Neural progenitor cell (in vitro differentiated cells): Measurements from ENCODE around the gene NUP62CL. TPM values are rescaled to one million over a fixed set of nuclear protein-coding genes. Genes with fewer than 3 reads are reported as not detected.
"Not testable (repeated sequence)": the region's sequence is repeated elsewhere in the genome, so short reads cannot be mapped to it uniquely, and the experiment has no call there.

ENCODE experiments used
- DNase-seq: peaks from one replicate; pipeline ENCODE4 v3.0.0-alpha.2; 2016; ENCODE audit warnings: low spot score
- H2AFZ ChIP-seq: fragments of 200-600 bp; sonication (generic); replicated peaks from 2 replicates; pipeline ENCODE4 v1.6.1; 2016; ENCODE audit warnings: antibody characterized with exemption
- H3F3A ChIP-seq: fragments of 200-600 bp; sonication (generic); 2 replicates; pipeline ENCODE4 v1.6.1; 2016; ENCODE audit warnings: antibody characterized with exemption, low read depth
- H3K27ac ChIP-seq: fragments of 200-600 bp; sonication (generic); 2 replicates; pipeline ENCODE4 v1.5.1; 2016; ENCODE audit warnings: mild to moderate bottlenecking
- H3K27me3 ChIP-seq: fragments of 200-600 bp; sonication (generic); 2 replicates; pipeline ENCODE4 v1.6.1; 2016; ENCODE audit warnings: mild to moderate bottlenecking, moderate library complexity
- H3K36me3 ChIP-seq: fragments of 200-600 bp; sonication (generic); 2 replicates; pipeline ENCODE4 v1.5.1; 2016
- H3K4me1 ChIP-seq: fragments of 200-600 bp; sonication (generic); 2 replicates; pipeline ENCODE4 v1.6.1; 2016; ENCODE audit warnings: mixed run types
- H3K4me2 ChIP-seq: fragments of 200-600 bp; sonication (generic); 2 replicates; pipeline ENCODE4 v1.6.1; 2016
- H3K4me3 ChIP-seq: fragments of 200-600 bp; sonication (generic); 2 replicates; pipeline ENCODE4 v1.5.1; 2016
- H3K79me2 ChIP-seq: fragments of 200-600 bp; sonication (generic); 2 replicates; pipeline ENCODE4 v1.6.1; 2016; ENCODE audit warnings: low read depth
- H3K9ac ChIP-seq: fragments of 200-600 bp; sonication (generic); 2 replicates; pipeline ENCODE4 v1.6.1; 2016
- H3K9me3 ChIP-seq: fragments of 200-600 bp; sonication (generic); 2 replicates; pipeline ENCODE4 v1.5.1; 2016; ENCODE audit warnings: low read depth
- H4K20me1 ChIP-seq: fragments of 200-600 bp; sonication (generic); 2 replicates; pipeline ENCODE4 v1.6.1; 2016; ENCODE audit warnings: low read depth
- H3K27ac Mint-ChIP-seq: 3 replicates; pipeline ENCODE4 v1.8.0; 2021; ENCODE audit warnings: mixed read lengths
- H3K27me3 Mint-ChIP-seq: 2 replicates; pipeline ENCODE4 v1.8.0; 2022; ENCODE audit warnings: low read depth, mild to moderate bottlenecking, inconsistent platforms, moderate library complexity, mixed read lengths; ENCODE audit not compliant: insufficient read depth
- H3K36me3 Mint-ChIP-seq: 3 replicates; pipeline ENCODE4 v1.8.0; 2021; ENCODE audit warnings: mixed read lengths
- H3K4me1 Mint-ChIP-seq: 3 replicates; pipeline ENCODE4 v1.8.0; 2021; ENCODE audit warnings: mixed read lengths
- H3K4me3 Mint-ChIP-seq: 3 replicates; pipeline ENCODE4 v1.8.0; 2021; ENCODE audit warnings: mild to moderate bottlenecking, moderate library complexity, mixed read lengths
- H3K9me3 Mint-ChIP-seq: 3 replicates; pipeline ENCODE4 v1.8.0; 2020; ENCODE audit warnings: mixed read lengths
- CTCF ChIP-seq: fragments of 200-600 bp; sonication (generic); IDR thresholded peaks from 2 replicates; pipeline ENCODE4 v1.5.1; 2017; ENCODE audit warnings: antibody characterized with exemption, mild to moderate bottlenecking
- EZH2 ChIP-seq: fragments of 200-600 bp; sonication (generic); IDR thresholded peaks from 2 replicates; pipeline ENCODE4 v1.6.1; 2017; ENCODE audit warnings: antibody characterized with exemption, mild to moderate bottlenecking, moderate library complexity
- EZH2phosphoT487 ChIP-seq: fragments of 200-600 bp; sonication (generic); IDR thresholded peaks from 2 replicates; pipeline ENCODE4 v1.6.1; 2017; ENCODE audit warnings: antibody characterized with exemption
- total RNA-seq: library from RNA; depleted of rRNA; stranded (reverse); fragments of >200 nt; gene quantifications from 2 replicates; pipeline ENCODE4 v1.2.3, GENCODE V29; 2015; ENCODE audit warnings: low replicate concordance

NUP62CL gene
- total RNA-seq, 1 donor from 2014 or later: 16.9 TPM

DNA sequence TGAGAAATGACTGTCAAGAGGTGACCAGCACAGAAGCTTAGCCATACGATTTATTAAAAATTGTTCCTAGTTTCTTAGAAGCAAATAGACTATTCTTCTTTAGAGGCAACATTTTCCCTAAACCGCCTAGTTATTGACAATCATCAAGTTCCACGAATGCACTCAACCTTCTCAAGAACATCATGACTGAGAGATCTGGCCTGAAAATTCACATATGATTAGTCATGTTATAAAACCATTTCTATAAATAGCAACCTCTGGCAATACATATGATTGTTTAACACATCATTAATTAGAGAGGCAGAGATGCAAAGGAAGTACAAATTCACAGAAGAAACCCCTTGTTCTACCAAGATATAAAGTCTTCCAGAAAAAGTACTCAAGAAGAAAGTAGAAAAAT is 6.7 kb downstream of the NUP62CL start:
- DNase-seq: no peak
- no peaks in the 10 kb centered on the region for H3K9me3 ChIP-seq
- H3K79me2 ChIP-seq: no peaks in the 10 kb centered on the region
- H3K36me3 ChIP-seq: no peaks in the 10 kb centered on the region
- H3K9ac ChIP-seq: no peak overlapping the region
- no peak overlapping the region for H3K4me3 Mint-ChIP-seq
- no peaks in the 10 kb centered on the region for H3F3A ChIP-seq
- no peaks in the 10 kb centered on the region for H3K27me3 ChIP-seq
- H3K4me3 ChIP-seq: no peak overlapping the region
- H3K27ac Mint-ChIP-seq: no peak overlapping the region
- H2AFZ ChIP-seq: no peak overlapping the region
- peaks cover 1% of the 10 kb centered on the region for H3K36me3 Mint-ChIP-seq
- H3K4me1 Mint-ChIP-seq: peaks cover 4% of the 10 kb centered on the region
- H3K4me2 ChIP-seq: no peak overlapping the region
- no peaks in the 10 kb centered on the region for H3K4me1 ChIP-seq
- no peaks in the 10 kb centered on the region for H3K9me3 Mint-ChIP-seq
- H3K27ac ChIP-seq: no peak overlapping the region
- H4K20me1 ChIP-seq: no peaks in the 10 kb centered on the region
- no peak for TF ChIP-seq EZH2
- no peak for TF ChIP-seq CTCF
- TF ChIP-seq EZH2phosphoT487: no peak
- peaks cover 2% of the 10 kb centered on the region for H3K27me3 Mint-ChIP-seq

DNA sequence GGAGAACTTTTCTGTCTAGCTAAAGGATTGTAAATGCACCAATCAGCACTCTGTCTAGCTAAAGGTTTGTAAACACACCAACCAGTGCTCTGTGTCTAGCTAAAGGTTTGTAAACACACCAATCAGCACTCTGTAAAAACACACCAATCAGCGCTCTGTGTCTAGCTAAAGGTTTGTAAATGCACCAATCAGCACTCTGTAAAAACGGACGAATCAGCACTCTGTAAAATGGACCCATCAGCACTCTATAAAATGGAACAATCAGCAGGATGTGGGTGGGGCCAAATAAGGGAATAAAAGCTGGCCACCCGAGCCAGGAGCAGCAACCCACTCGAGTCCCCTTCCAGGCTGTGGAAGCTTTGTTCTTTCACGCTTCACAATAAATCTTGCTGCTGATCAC is 8.2 kb downstream of the NUP62CL start:
- H3K9me3 Mint-ChIP-seq, H4K20me1 ChIP-seq, H3K9ac ChIP-seq, H3K4me1 ChIP-seq, H3K36me3 ChIP-seq, H3K4me3 ChIP-seq, H3K27me3 ChIP-seq, H3K27me3 Mint-ChIP-seq, H3K4me1 Mint-ChIP-seq, DNase-seq, H3K79me2 ChIP-seq, H3K9me3 ChIP-seq, H3K4me3 Mint-ChIP-seq, H3F3A ChIP-seq, H3K36me3 Mint-ChIP-seq, H3K27ac Mint-ChIP-seq, H3K4me2 ChIP-seq, H3K27ac ChIP-seq, H2AFZ ChIP-seq: not testable (repeated sequence)

GRCh38 chrX:107197319-107197718 is 8.9 kb downstream of the NUP62CL start:
- Mint-ChIP-seq H3K36me3 (peaks cover 1% of the 10 kb centered on the region), H3K9me3 (no peaks in the 10 kb centered on the region), H3K4me1 (no peaks in the 10 kb centered on the region), H3K27me3 (peaks cover 2% of the 10 kb centered on the region), H3K27ac (no peak overlapping the region), H3K4me3 (no peak overlapping the region)
- Histone ChIP-seq H3K4me3 (no peak overlapping the region), H3K79me2 (no peaks in the 10 kb centered on the region), H3K9ac (no peak overlapping the region), H2AFZ (no peak overlapping the region), H3K27ac (no peak overlapping the region), H3K36me3 (no peaks in the 10 kb centered on the region), H3K9me3 (no peaks in the 10 kb centered on the region), H4K20me1 (no peaks in the 10 kb centered on the region), H3K27me3 (no peaks in the 10 kb centered on the region), H3K4me2 (no peak overlapping the region), H3K4me1 (no peaks in the 10 kb centered on the region), H3F3A (no peaks in the 10 kb centered on the region)
- no peak for DNase-seq
- TF ChIP-seq CTCF: no peak

DNA sequence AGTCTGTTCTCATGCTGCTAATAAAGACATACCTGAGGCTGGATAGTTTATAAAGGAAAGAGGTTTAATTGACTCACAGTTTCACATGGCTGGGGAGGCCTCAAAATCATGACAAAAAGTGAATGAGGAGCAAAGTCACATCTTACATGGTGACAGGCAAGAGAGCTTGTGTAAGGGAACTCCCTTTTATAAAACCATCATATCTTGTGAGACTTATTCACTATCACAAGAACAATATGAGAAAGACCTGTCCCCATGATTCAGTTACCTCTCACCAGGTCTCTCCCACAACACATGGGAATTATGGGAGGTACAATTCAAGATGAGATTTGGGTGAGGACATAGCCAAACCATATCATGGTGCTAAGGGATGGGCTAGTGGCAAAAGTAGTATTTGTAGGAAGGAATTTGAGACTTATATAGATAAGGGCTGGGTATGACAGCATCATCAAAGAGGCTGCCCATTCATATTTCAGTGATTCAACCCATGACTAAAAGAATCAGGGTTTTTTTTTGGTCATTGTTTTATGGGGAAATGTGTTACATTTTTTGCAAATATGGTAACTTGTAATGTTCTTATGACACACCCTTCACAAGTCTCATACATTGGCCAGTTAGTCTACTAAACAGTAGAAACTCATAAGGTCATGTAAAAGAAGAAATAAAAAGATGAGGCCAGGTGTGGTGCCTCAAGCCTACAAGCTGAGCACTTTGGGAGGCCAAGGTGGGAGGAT is 34.7 kb downstream of the NUP62CL start:
- H2AFZ ChIP-seq: no peak overlapping the region
- H3K4me1 ChIP-seq: no peaks in the 10 kb centered on the region
- no peaks in the 10 kb centered on the region for H3K36me3 Mint-ChIP-seq
- H3K27ac ChIP-seq: no peak overlapping the region
- TF ChIP-seq EZH2 (no peak), CTCF (no peak), EZH2phosphoT487 (no peak)
- H3K27ac Mint-ChIP-seq: no peak overlapping the region
- no peaks in the 10 kb centered on the region for H3K9me3 Mint-ChIP-seq
- H3F3A ChIP-seq: no peaks in the 10 kb centered on the region
- no peaks in the 10 kb centered on the region for H3K79me2 ChIP-seq
- H3K4me1 Mint-ChIP-seq: no peaks in the 10 kb centered on the region
- peaks cover 3% of the 10 kb centered on the region for H3K9me3 ChIP-seq
- H3K9ac ChIP-seq: no peak overlapping the region
- no peak for DNase-seq
- H3K27me3 Mint-ChIP-seq: no peaks in the 10 kb centered on the region
- H4K20me1 ChIP-seq: no peaks in the 10 kb centered on the region
- no peaks in the 10 kb centered on the region for H3K36me3 ChIP-seq
- H3K4me3 ChIP-seq: no peak overlapping the region
- H3K27me3 ChIP-seq: no peaks in the 10 kb centered on the region
- H3K4me2 ChIP-seq: no peak overlapping the region
- H3K4me3 Mint-ChIP-seq: no peak overlapping the region
